ENCODE data around the gene RALGAPB. TPM values are rescaled to one million over a fixed set of nuclear protein-coding genes. Genes with fewer than 3 reads are reported as not detected.

The RALGAPB gene
- total and polyA plus RNA-seq, 2 of the 13 experiments (the other 11 are each of a cell fraction or from before 2014, with no cell fraction given), result 17.6 to 30.6 TPM

- TF ChIP-seq CREB3 (CRISPR knock-in tag; IDR thresholded peaks at IDR 0.05), result no peak
- TF ChIP-seq ATF2 (CRISPR knock-in tag; IDR thresholded peaks at IDR 0.05), result no peak
- no peak for TF ChIP-seq IKZF5 (CRISPR knock-in tag; IDR thresholded peaks at IDR 0.05)
- peak; percentile 32; the same call in 1 of the 2 replicates for TF ChIP-seq TAF1 (CRISPR knock-in tag; IDR thresholded peaks at IDR 0.05)
- no peak for TF ChIP-seq NFE2L2 (IDR thresholded peaks at IDR 0.05; ENCODE audit: low read length)
- TF ChIP-seq ZNF18 (CRISPR knock-in tag; IDR thresholded peaks at IDR 0.05; ENCODE audit: insufficient replicate concordance), result no peak
- no peak for TF ChIP-seq FOXM1 (CRISPR knock-in tag; IDR thresholded peaks at IDR 0.05)
- no peak for TF ChIP-seq CREB1 (IDR thresholded peaks at IDR 0.05)
- TF ChIP-seq CREB1 (CRISPR knock-in tag; IDR thresholded peaks at IDR 0.05), result no peak
- TF ChIP-seq KDM1A (CRISPR knock-in tag; IDR thresholded peaks at IDR 0.05), result no peak
- no peak for TF ChIP-seq MAX (IDR thresholded peaks at IDR 0.05)
These were observed 1.4 kb upstream of the RALGAPB start (continued) for GRCh38 chr20:38471245-38471644.
